A549 treated with AZD2906 at 1 μM for 4 hours (cell line): ENCODE measurements around the gene ANKMY2. TPM values are rescaled to one million over a fixed set of nuclear protein-coding genes. Genes with fewer than 3 reads are reported as not detected.

ENCODE experiments used
- total RNA-seq: library from RNA; stranded (reverse); fragments of 200-300 nt; extraction: Qiagen RNA extraction; gene quantifications from 5 replicates; pipeline ENCODE4 v1.2.3, GENCODE V29; 2022

The ANKMY2 gene
- 12.0 to 14.9 TPM (median 12.5 TPM) in 5 replicates for total RNA-seq

DNA sequence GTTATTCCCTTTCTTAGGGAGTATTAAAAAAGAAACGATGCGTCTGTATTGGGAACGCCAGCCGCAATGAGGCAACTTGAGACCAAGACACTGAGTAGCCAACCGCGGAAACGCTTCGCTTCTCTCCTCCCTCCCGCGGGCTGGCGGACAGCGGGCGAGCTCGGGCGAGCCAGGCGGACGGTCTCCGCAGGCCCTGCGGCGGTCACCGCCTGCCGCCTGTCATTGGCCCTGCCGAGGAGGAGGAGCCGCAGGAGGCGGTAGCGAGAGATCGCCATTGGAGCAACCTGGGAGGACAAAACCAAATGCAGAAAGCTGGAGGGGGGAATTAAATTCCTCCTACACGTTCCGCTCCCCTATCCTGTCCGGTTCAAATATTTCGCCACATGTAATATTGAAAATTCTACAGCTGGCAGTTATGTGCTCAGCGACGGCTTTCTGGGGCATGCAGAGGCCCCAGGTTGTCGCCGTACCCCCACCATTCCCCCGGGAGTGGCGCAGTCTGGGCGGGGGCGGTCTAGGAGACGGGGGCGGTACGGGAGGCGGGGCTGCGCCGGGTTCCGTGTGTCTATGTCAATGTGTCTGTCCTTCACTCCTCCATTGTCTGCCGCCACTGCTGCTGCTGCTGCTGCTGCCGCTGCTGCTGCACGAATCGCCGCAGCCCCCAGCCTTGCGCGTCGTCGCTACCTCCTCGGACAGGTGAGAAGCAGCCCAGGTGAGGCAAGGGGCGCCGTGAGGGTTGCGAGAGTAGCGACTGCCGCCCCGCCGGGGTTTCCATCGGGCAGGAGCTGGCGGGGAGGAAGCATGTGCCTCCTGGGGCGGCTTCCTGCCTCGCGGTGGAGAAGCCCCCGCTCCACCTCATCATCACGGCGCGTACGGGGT is at the start of gene ANKMY2, which contains the start of gene BZW2:
TSS of gene ANKMY2 (minus strand) at position 162 of the 879 bp plus-strand sequence. CDS start 181 bp downstream, outside the sequence.
TSS of gene BZW2 (plus strand) at position 589 of the 879 bp plus-strand sequence. CDS start 19,263 bp downstream, outside the sequence.

Other genes with a start within 250 kb of the ANKMY2 start
- 0.51 to 0.65 TPM (median 0.60 TPM) in 5 replicates for gene CRPPA, start 224.2 kb downstream of the ANKMY2 start, total RNA-seq
- not detected in 5 replicates for gene SOSTDC1, start 180.0 kb downstream of the ANKMY2 start, total RNA-seq
- not detected in 5 replicates for gene LRRC72, start 118.9 kb downstream of the ANKMY2 start, total RNA-seq
- gene BZW2, start 427 bp upstream of the ANKMY2 start, total RNA-seq = 86.7 to 102 TPM (median 90.2 TPM) in 5 replicates
- gene TSPAN13, start 108.0 kb upstream of the ANKMY2 start, total RNA-seq = 14.7 to 18.8 TPM (median 17.1 TPM) in 5 replicates
- 95.6 to 172 TPM (median 133 TPM) in 5 replicates for gene AGR2, start 159.2 kb upstream of the ANKMY2 start, total RNA-seq
- 0.28 TPM in 1 of 5 replicates, not detected in the others for gene AGR3, start 236.2 kb upstream of the ANKMY2 start, total RNA-seq